ENCODE data around the gene ARHGAP6.

Gene ARHGAP6

GRCh38 chrX:11702420-11702819, 36.7 kb upstream of the ARHGAP6 start:
- Histone ChIP-seq H3K36me3 (ENCODE audit: low read depth) (no peaks in the 10 kb centered on the region), H3K4me3 (ENCODE audit: severe bottlenecking) (no peak overlapping the region), H3K4me1 (ENCODE audit: insufficient read depth, poor library complexity, severe bottlenecking) (no peaks in the 10 kb centered on the region), H3K9me3 (ENCODE audit: severe bottlenecking) (no peaks in the 10 kb centered on the region), H3K27ac (ENCODE audit: poor library complexity, severe bottlenecking) (no peak overlapping the region), H3K27me3 (ENCODE audit: insufficient read depth, poor library complexity, severe bottlenecking) (no peaks in the 10 kb centered on the region)
- TF ChIP-seq CTCF (IDR thresholded peaks at IDR 0.05; ENCODE audit: poor library complexity, severe bottlenecking): no peak
- DNase-seq (ENCODE audit: low spot score): no peak
- ATAC-seq (ENCODE audit: low read depth): no peak

DNA sequence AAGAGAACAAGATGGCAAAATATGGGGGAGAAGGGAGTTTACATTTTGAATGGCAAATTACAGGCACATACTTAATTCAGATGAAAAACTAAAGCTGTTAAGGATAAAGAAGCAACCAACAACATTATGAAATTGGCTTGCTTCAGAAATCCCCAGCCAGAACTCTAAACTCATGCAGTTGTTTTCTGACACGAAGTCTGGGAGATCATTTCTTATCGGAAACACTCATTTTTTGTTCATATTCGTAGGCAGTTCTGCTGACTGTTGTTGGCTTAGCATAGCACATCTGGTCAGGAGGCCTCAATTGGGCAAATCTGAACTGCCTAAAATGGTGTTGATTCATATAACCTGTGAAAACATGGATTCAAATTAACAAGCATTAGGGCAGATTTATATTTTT, 33.0 kb upstream of the ARHGAP6 start:
- H3K9me3 ChIP-seq (ENCODE audit: severe bottlenecking): no peaks in the 10 kb centered on the region
- H3K27me3 ChIP-seq (ENCODE audit: insufficient read depth, poor library complexity, severe bottlenecking): no peaks in the 10 kb centered on the region
- DNase-seq (ENCODE audit: low spot score) (no peak), ATAC-seq (ENCODE audit: low read depth) (no peak)
- no peaks in the 10 kb centered on the region for H3K4me1 ChIP-seq (ENCODE audit: insufficient read depth, poor library complexity, severe bottlenecking)
- H3K27ac ChIP-seq (ENCODE audit: poor library complexity, severe bottlenecking): no peak overlapping the region
- no peak overlapping the region for H3K4me3 ChIP-seq (ENCODE audit: severe bottlenecking)
- H3K36me3 ChIP-seq (ENCODE audit: low read depth): no peaks in the 10 kb centered on the region
- no peak for TF ChIP-seq CTCF (IDR thresholded peaks at IDR 0.05; ENCODE audit: poor library complexity, severe bottlenecking)

DNA sequence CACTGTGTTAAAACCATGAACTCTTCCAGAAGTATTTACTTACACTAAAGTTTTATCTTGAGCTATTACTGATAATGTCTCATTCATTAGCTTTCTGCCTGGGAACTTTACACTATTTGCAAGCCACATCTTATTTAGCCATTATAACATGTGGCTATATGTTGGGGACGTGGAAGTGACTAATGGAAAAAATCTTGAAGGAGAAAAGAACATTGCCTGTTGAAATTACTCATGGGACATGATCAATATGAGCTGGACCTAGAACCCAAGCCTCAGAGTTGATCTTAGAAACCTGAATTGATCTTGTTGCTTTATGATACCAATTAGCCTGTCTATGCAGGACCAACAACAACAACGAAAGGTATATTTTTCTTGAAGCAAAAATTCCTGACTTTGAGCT, 22.5 kb upstream of the ARHGAP6 start:
- Histone ChIP-seq H3K27me3 (ENCODE audit: insufficient read depth, poor library complexity, severe bottlenecking) (no peaks in the 10 kb centered on the region), H3K27ac (ENCODE audit: poor library complexity, severe bottlenecking) (no peak overlapping the region), H3K4me1 (ENCODE audit: insufficient read depth, poor library complexity, severe bottlenecking) (no peaks in the 10 kb centered on the region), H3K36me3 (ENCODE audit: low read depth) (no peaks in the 10 kb centered on the region), H3K9me3 (ENCODE audit: severe bottlenecking) (no peaks in the 10 kb centered on the region), H3K4me3 (ENCODE audit: severe bottlenecking) (no peak overlapping the region)
- DNase-seq (ENCODE audit: low spot score) (no peak), ATAC-seq (ENCODE audit: low read depth) (no peak)
- TF ChIP-seq CTCF (IDR thresholded peaks at IDR 0.05; ENCODE audit: poor library complexity, severe bottlenecking): no peak

DNA sequence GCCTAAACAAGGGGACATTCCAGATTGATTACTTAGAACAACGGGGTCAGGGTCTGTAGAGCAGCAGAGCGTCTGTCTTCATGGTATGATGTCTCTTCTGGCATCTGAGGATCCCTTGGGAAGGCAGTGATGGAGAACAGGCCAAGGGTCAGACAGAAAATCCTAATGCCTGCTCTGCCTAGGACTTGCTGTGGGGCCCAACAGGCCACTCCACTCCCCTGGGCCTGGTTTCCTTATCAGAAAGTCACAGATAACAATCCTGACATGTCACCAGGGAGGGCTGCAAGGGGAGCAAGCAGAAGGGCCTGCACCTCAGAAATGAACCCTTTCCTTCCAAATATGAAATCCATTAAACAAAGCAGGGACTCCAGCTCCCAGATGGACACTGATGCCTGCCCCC, 21.4 kb upstream of the ARHGAP6 start:
- no peak overlapping the region for H3K27ac ChIP-seq (ENCODE audit: poor library complexity, severe bottlenecking)
- no peaks in the 10 kb centered on the region for H3K27me3 ChIP-seq (ENCODE audit: insufficient read depth, poor library complexity, severe bottlenecking)
- DNase-seq (ENCODE audit: low spot score) (no peak), ATAC-seq (ENCODE audit: low read depth) (no peak)
- H3K36me3 ChIP-seq (ENCODE audit: low read depth): no peaks in the 10 kb centered on the region
- no peaks in the 10 kb centered on the region for H3K4me1 ChIP-seq (ENCODE audit: insufficient read depth, poor library complexity, severe bottlenecking)
- no peak for TF ChIP-seq CTCF (IDR thresholded peaks at IDR 0.05; ENCODE audit: poor library complexity, severe bottlenecking)
- no peaks in the 10 kb centered on the region for H3K9me3 ChIP-seq (ENCODE audit: severe bottlenecking)
- no peak overlapping the region for H3K4me3 ChIP-seq (ENCODE audit: severe bottlenecking)

DNA sequence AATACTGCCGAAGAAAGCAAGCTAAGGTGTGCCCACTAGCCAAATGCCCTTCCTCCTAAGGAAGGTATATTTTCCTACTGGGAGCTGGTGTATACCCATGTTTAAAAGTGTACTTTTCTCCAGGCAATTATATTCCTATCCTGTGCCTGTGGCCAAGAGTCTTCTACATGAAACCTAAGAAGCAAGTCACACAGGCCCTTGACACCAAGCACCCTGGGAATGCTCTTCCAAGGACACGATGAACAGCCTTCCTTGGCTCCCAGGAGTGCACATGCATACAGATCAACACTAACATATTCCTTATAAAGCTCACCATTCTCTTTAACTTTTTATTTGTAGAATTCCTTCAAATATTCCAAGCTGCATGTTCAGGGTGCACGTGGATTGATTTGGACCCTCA, 17.3 kb upstream of the ARHGAP6 start:
- Histone ChIP-seq H3K4me3 (ENCODE audit: severe bottlenecking) (no peak overlapping the region), H3K27ac (ENCODE audit: poor library complexity, severe bottlenecking) (no peak overlapping the region), H3K27me3 (ENCODE audit: insufficient read depth, poor library complexity, severe bottlenecking) (no peaks in the 10 kb centered on the region), H3K9me3 (ENCODE audit: severe bottlenecking) (no peaks in the 10 kb centered on the region), H3K4me1 (ENCODE audit: insufficient read depth, poor library complexity, severe bottlenecking) (no peaks in the 10 kb centered on the region), H3K36me3 (ENCODE audit: low read depth) (no peaks in the 10 kb centered on the region)
- TF ChIP-seq CTCF (IDR thresholded peaks at IDR 0.05; ENCODE audit: poor library complexity, severe bottlenecking): no peak
- ATAC-seq (ENCODE audit: low read depth) (no peak), DNase-seq (ENCODE audit: low spot score) (no peak)
